Ishikawa (cell line): ENCODE results near the gene HELT.
A peak's percentile ranks its signal among the peaks of the same experiment; 100 is the strongest.

Source experiments
- CEBPB ChIP-seq: IDR thresholded peaks from 2 replicates; pipeline ENCODE4 v1.6.1; 2012
- CREB1 ChIP-seq: IDR thresholded peaks from 2 replicates; pipeline ENCODE4 v1.6.1; 2012; ENCODE audit warnings: low read depth
- EGR1 ChIP-seq: IDR thresholded peaks from 2 replicates; pipeline ENCODE4 v1.6.1; 2012
- EP300 ChIP-seq: IDR thresholded peaks from 2 replicates; pipeline ENCODE4 v1.6.1; 2012; ENCODE audit warnings: borderline replicate concordance
- FOXM1 ChIP-seq: IDR thresholded peaks from 2 replicates; pipeline ENCODE4 v1.6.1; 2012; ENCODE audit warnings: low read depth, borderline replicate concordance
- NFIC ChIP-seq: IDR thresholded peaks from 2 replicates; pipeline ENCODE4 v1.6.1; 2012
- RAD21 ChIP-seq: IDR thresholded peaks from 2 replicates; pipeline ENCODE4 v1.6.1; 2012; ENCODE audit warnings: low read depth
- REST ChIP-seq: IDR thresholded peaks from 2 replicates; pipeline ENCODE4 v1.6.1; 2012; ENCODE audit warnings: low read depth, mild to moderate bottlenecking
- TAF1 ChIP-seq: IDR thresholded peaks from 2 replicates; pipeline ENCODE4 v1.6.1; 2012; ENCODE audit warnings: low read depth, mild to moderate bottlenecking
- TCF12 ChIP-seq: IDR thresholded peaks from 2 replicates; pipeline ENCODE4 v1.6.1; 2012; ENCODE audit warnings: low read depth
- TEAD4 ChIP-seq: IDR thresholded peaks from 2 replicates; pipeline ENCODE4 v1.6.1; 2012
- USF1 ChIP-seq: IDR thresholded peaks from 2 replicates; pipeline ENCODE4 v1.6.1; 2012
- YY1 ChIP-seq: IDR thresholded peaks from 2 replicates; pipeline ENCODE4 v1.6.1; 2012; ENCODE audit warnings: low read depth
- ZBTB7A ChIP-seq: IDR thresholded peaks from 2 replicates; pipeline ENCODE4 v1.6.1; 2012; ENCODE audit warnings: low read depth
- TF ChIP-seq, protein P1 (sequence below): IDR thresholded peaks from 2 replicates; pipeline ENCODE4 v1.6.1; 2012

The HELT gene

GRCh38 chr4:185039508-185040273 is 21.4 kb downstream of the HELT start:
- TF ChIP-seq RAD21 (peak; percentile 87), EP300 (no peak)

DNA sequence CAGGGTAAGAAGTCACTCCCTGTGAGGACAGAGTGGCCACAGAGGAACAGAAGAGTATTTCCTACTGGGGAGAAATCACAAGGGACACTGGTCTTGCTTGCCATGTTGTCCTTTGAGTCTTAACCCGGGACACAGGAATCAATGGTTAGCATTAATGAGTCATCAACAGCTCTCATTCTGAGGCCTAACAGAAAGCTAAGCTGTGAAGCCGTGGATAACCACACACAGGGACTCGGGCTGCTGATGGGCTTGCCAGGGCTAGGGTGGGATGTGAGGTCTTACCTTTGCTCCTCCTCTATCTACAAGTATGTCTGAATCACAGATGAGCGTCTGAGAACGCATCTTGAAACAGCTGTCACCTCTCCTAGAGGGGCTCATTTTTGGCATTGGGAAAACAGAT is 22.2 kb downstream of the HELT start:
- TF ChIP-seq REST (no peak), TEAD4 (no peak), FOXM1 (no peak), TCF12 (no peak), CEBPB (no peak), EP300 (no peak), EGR1 (no peak), YY1 (no peak), CREB1 (no peak), USF1 (no peak), RAD21 (no peak), NFIC (no peak), TAF1 (no peak), ZBTB7A (no peak)
- TF ChIP-seq, protein P1, sequence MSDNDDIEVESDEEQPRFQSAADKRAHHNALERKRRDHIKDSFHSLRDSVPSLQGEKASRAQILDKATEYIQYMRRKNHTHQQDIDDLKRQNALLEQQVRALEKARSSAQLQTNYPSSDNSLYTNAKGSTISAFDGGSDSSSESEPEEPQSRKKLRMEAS, result no peak

DNA sequence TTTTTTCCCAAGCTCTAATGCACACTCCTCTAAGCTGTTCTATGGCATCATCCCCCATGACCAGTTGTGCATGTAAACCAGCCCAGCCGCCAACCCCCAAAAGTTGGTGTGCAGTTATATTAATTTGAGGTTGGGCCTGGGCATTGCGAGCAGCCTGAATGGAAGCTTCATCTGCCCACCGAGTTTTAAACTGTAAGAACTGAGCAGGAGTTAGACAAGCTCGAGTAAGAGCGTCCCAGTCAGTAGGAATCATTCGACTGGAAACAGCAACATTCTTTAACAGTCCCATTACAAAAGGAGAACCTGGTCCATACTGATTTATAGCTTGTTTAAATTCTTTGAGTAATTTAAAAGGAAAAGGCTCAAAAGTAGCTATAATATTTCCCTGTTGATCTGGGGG is 32.0 kb downstream of the HELT start:
- TF ChIP-seq TEAD4, result peak; percentile 39; the same call in 1 of the 2 replicates

DNA sequence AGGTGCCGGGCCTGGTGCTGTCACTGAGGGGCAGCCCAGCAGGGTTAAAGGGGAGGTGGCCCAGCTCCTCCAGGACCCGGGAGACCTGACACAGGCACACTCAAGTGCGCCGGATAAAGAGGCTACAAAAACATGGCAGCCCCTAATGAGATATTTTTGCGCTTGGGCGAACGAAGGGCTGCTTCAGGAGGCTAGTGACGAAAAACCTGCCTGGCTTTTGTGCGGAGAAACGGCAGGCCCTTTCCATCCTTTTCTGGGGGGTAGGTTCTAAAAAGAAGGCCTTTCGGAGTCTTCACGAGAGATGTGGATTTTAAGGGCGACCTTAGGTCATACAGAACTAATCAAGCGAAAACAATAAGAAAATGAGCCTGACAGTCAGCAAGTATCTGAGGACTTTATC is 35.5 kb downstream of the HELT start:
- TF ChIP-seq TAF1 (no peak), CEBPB (no peak), EP300 (no peak), TCF12 (no peak), CREB1 (no peak), USF1 (no peak), TEAD4 (no peak), ZBTB7A (no peak), EGR1 (no peak), REST (no peak)

GRCh38 chr4:185054272-185054671 is 36.0 kb downstream of the HELT start:
- no peak for TF ChIP-seq ZBTB7A
- TF ChIP-seq CEBPB, result no peak
- no peak for TF ChIP-seq TEAD4

DNA sequence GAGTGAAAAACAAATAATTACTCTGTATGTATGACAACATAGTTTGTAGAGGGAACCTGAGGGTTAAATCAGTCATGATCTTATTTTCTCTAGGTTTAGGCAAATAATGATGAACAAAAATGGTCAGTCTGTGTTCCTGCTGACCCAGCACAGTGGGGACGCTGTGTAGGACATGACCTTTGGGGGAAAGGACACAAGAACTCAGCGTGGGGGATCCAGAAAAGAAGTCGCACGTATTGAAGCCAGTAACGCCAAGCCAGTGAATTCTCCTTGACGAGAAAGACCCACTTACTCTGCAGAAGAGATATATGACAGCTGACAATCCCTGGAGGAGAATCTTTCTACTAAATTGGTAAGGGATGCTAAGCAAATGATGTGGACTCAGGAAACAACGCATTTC is 36.6 kb downstream of the HELT start:
- TF ChIP-seq CEBPB, result no peak
- TF ChIP-seq USF1, result no peak
- TF ChIP-seq TCF12, result no peak
- TF ChIP-seq NFIC, result no peak
- no peak for TF ChIP-seq REST
- no peak for TF ChIP-seq YY1
- no peak for TF ChIP-seq RAD21
- no peak for TF ChIP-seq TAF1
- no peak for TF ChIP-seq FOXM1
- TF ChIP-seq, protein P1, result no peak
- no peak for TF ChIP-seq EP300
- no peak for TF ChIP-seq ZBTB7A
- no peak for TF ChIP-seq TEAD4
